ENCODE measurements around the gene CCDC150.

The CCDC150 gene

GRCh38 chr2:196639180-196640030, at the start of gene CCDC150:
CCDC150 (plus strand) TSS chr2:196639715; CDS start chr2:196639767, 52 bp downstream.
- H3K36me3 ChIP-seq: no peaks in the 10 kb centered on the region
- peaks cover 13 to 17% of the 10 kb centered on the region in 2 experiments for H3K4me1 ChIP-seq (ENCODE audit: control insufficient read depth in 1 of 2, insufficient read depth in 1 of 2, low read depth in 1 of 2, low read length in 1 of 2)
- no peaks in the 10 kb centered on the region for H3K9me3 ChIP-seq
- peak within 1 kb of the TSS; percentile 60 for H3K4me3 ChIP-seq (ENCODE audit: low read depth in 1 of 2, low read length in 1 of 2)
- TF ChIP-seq CTCF (IDR thresholded peaks at IDR 0.05): no peak
- no peak within 1 kb of the TSS for H3K27ac ChIP-seq
- peaks cover 5% of the 10 kb centered on the region for H3K27me3 ChIP-seq

- no peaks in the 10 kb centered on the region for H3K9me3 ChIP-seq
- no peak overlapping the region for H3K27ac ChIP-seq
- no peak overlapping the region for H3K4me3 ChIP-seq (ENCODE audit: low read depth in 1 of 2, low read length in 1 of 2)
- H3K27me3 ChIP-seq: peaks cover 98% of the 10 kb centered on the region
- H3K36me3 ChIP-seq: no peaks in the 10 kb centered on the region
- H3K4me1 ChIP-seq (ENCODE audit: control insufficient read depth in 1 of 2, insufficient read depth in 1 of 2, low read depth in 1 of 2, low read length in 1 of 2): peaks cover 6 to 7% of the 10 kb centered on the region in 2 experiments
- TF ChIP-seq CTCF (IDR thresholded peaks at IDR 0.05): no peak
These were observed 49.2 kb upstream of the CCDC150 start for GRCh38 chr2:196590286-196590685.

- Histone ChIP-seq H3K4me3 (ENCODE audit: low read depth in 1 of 2, low read length in 1 of 2) (no peak overlapping the region), H3K4me1 (ENCODE audit: control insufficient read depth in 1 of 2, insufficient read depth in 1 of 2, low read depth in 1 of 2, low read length in 1 of 2) (peaks cover 6 to 7% of the 10 kb centered on the region in 2 experiments), H3K9me3 (no peaks in the 10 kb centered on the region), H3K36me3 (no peaks in the 10 kb centered on the region), H3K27ac (no peak overlapping the region), H3K27me3 (peaks cover 98% of the 10 kb centered on the region)
- no peak for TF ChIP-seq CTCF (IDR thresholded peaks at IDR 0.05)
These were observed 48.5 kb upstream of the CCDC150 start for GRCh38 chr2:196591004-196591403.

- H3K27me3 ChIP-seq: peaks cover 98% of the 10 kb centered on the region
- H3K4me1 ChIP-seq (ENCODE audit: control insufficient read depth in 1 of 2, insufficient read depth in 1 of 2, low read depth in 1 of 2, low read length in 1 of 2): peaks cover 6 to 7% of the 10 kb centered on the region in 2 experiments
- TF ChIP-seq CTCF (IDR thresholded peaks at IDR 0.05): no peak
These were observed 47.9 kb upstream of the CCDC150 start for GRCh38 chr2:196591621-196592022.

GRCh38 chr2:196592331-196592910, 47.1 kb upstream of the CCDC150 start:
- no peak overlapping the region for H3K27ac ChIP-seq
- H3K27me3 ChIP-seq: peaks cover 98% of the 10 kb centered on the region
- H3K4me1 ChIP-seq (ENCODE audit: control insufficient read depth in 1 of 2, insufficient read depth in 1 of 2, low read depth in 1 of 2, low read length in 1 of 2): peaks cover 6 to 7% of the 10 kb centered on the region in 2 experiments
- no peaks in the 10 kb centered on the region for H3K9me3 ChIP-seq
- TF ChIP-seq CTCF (IDR thresholded peaks at IDR 0.05): no peak
- no peak overlapping the region for H3K4me3 ChIP-seq (ENCODE audit: low read depth in 1 of 2, low read length in 1 of 2)
- H3K36me3 ChIP-seq: no peaks in the 10 kb centered on the region

More at GRCh38 chr2:196591621-196592022, 47.9 kb upstream of the CCDC150 start:
- Histone ChIP-seq H3K4me3 (ENCODE audit: low read depth in 1 of 2, low read length in 1 of 2) (no peak overlapping the region), H3K27ac (no peak overlapping the region), H3K36me3 (no peaks in the 10 kb centered on the region), H3K9me3 (no peaks in the 10 kb centered on the region)

Data from neutrophil (primary cell).